Loucy (cell line): ENCODE measurements around the gene IRF3.

Source experiments
- EZH2phosphoT487 ChIP-seq: fragments of 200-600 bp; IDR thresholded peaks from 2 replicates; pipeline ENCODE4 v1.6.1; 2018; ENCODE audit warnings: antibody characterized with exemption, mild to moderate bottlenecking, moderate library complexity, borderline replicate concordance
- TF ChIP-seq, protein P1 (sequence below): fragments of 200-600 bp; sonication (generic); conservative IDR thresholded peaks from 2 replicates; pipeline ENCODE4 v1.5.1; 2014; ENCODE audit warnings: mild to moderate bottlenecking, antibody characterized with exemption, low read length

DNA sequence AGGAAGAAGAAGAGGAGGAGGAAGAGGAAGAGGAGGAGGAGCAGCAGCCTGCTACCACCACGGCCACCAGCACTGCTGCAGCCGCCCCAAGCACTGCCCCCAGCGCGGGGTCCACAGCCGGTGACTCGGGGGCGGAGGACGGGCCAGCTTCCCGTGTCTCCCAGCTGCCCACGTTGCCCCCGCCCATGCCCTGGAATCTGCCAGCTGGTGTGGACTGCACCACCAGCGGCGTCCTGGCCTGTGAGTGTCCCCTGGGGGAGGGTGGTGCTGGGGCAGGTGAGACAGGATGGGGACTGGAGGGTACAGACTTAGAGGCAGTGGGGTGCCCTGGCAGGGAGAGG, 12.2 kb downstream of the IRF3 start:
- TF ChIP-seq, protein P1, sequence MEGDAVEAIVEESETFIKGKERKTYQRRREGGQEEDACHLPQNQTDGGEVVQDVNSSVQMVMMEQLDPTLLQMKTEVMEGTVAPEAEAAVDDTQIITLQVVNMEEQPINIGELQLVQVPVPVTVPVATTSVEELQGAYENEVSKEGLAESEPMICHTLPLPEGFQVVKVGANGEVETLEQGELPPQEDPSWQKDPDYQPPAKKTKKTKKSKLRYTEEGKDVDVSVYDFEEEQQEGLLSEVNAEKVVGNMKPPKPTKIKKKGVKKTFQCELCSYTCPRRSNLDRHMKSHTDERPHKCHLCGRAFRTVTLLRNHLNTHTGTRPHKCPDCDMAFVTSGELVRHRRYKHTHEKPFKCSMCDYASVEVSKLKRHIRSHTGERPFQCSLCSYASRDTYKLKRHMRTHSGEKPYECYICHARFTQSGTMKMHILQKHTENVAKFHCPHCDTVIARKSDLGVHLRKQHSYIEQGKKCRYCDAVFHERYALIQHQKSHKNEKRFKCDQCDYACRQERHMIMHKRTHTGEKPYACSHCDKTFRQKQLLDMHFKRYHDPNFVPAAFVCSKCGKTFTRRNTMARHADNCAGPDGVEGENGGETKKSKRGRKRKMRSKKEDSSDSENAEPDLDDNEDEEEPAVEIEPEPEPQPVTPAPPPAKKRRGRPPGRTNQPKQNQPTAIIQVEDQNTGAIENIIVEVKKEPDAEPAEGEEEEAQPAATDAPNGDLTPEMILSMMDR, result no peak
- no peak for TF ChIP-seq EZH2phosphoT487
